Stimulated activated CD8-positive, alpha-beta memory T cell treated with anti-CD3 and anti-CD28 coated beads, Interleukin-15, amount 100 ng/mL, for 4 hours (primary cell): Measurements from ENCODE around the gene LHPP.
A peak's percentile ranks its signal among the peaks of the same experiment; 100 is the strongest.

Experiments used
- DNase-seq, 2 donors: peaks; one replicate each; pipeline ENCODE4 v3.0.0-alpha.2; 2020; ENCODE audit warnings: low read depth in 2 of 2

LHPP gene

GRCh38 chr10:124521429-124521871, 59.8 kb downstream of the LHPP start:
- no peak for DNase-seq

DNA sequence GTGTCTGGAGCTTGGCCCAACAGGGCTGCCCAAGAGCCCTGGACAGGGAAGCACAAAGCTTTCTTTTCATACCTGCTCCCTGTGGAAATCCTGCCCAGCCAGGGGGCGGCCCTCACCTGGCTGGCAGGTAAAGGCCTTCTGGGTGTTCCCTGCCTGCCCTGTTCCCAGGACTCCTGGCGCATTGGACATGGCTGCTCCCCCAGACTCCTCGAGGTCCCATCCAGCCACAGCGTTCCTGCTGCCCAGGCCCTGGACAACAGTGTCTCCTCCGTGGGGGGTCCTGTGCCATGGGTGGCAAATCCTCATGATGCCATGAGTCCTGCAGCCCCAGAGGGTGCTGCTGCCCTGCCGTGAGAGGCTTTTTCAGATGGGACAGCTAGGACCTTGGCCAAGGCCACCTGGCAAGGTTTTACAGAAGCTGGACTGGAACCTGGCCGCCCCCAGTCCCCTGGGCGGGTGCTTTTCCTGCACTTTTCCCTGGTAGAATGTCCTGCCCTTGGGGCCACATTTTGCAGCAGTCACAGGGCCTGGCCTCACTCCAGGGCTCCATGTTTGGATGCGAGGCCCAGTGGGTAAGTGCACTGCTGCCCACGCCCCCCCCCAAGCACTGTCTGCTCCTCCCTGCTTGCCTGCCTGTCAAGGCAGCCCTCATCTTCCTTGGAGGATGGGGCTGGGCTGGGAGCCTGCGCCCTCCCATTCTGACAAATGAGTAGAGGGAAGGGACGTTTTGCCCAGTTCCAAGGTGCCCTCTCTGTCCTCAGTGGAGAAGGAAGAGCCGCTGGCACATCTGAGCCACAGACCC, 60.7 kb downstream of the LHPP start:
- DNase-seq, result no peak

GRCh38 chr10:124522933-124523871, 61.6 kb downstream of the LHPP start:
- no peak for DNase-seq

GRCh38 chr10:124523901-124524300, 62.3 kb downstream of the LHPP start:
- DNase-seq, result no peak

- DNase-seq, result no peak
Measured at GRCh38 chr10:124524991-124525653, 63.5 kb downstream of the LHPP start.

GRCh38 chr10:124525751-124526600, 64.4 kb downstream of the LHPP start:
- DNase-seq, result no peak

DNA sequence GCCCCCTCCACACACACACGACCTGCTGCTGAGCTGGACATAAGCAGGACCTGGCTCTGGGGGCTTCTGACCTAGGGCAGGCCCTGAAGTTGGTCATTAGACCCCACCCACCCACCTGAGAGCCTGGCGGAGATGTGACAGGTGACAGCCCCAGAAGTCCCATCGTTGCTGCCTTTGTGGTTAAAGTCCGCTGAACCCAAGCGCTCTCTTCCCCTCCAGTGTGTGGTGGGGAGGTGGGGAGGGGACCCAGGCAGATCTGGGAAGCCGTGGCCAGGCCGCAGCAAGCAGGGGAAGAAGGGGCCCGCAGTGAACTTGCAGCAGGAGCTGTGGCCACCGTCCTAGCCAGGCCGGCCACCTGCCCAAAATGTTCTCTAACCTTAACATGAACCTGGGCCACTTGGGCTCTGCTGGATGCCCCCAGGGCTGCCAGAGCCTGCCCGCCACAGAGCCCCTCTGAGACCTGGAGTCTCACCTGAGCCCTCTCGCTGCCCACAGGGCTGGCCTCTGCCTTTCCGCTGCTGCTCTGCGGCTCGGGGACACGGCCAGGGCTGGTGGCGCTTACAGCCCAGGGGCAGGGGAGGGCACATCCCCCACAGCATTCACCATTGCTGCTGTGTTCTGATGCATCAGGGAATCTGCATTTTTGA, 65.1 kb downstream of the LHPP start:
- DNase-seq, result no peak

DNA sequence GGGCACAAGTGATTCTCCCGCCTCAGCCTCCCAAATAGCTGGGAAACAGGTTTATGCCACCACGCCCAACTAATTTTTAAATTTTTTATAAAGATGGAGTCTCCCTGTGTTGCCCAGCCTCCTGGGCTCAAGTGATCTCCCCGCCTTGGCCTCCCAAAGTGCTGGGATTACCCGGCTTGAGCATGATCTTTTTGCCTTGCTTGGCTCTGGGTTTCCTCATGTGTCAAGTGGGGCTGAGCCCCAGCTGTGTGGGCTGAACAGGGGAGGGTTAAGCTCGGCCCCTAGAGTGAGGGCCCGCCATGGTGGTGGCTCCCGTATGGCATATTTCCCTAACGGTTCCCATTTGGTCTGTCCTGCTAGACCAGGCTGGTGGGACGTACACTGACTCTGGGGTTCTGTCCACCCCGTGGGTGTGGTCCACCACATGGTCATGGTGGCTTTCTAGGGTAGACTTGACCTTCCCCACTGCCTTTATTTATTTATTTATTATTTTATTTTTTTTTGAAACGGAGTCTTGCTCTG, 66.3 kb downstream of the LHPP start:
- no peak for DNase-seq

- DNase-seq, result no peak
Measured at GRCh38 chr10:124529661-124530214, 68.1 kb downstream of the LHPP start.

DNA sequence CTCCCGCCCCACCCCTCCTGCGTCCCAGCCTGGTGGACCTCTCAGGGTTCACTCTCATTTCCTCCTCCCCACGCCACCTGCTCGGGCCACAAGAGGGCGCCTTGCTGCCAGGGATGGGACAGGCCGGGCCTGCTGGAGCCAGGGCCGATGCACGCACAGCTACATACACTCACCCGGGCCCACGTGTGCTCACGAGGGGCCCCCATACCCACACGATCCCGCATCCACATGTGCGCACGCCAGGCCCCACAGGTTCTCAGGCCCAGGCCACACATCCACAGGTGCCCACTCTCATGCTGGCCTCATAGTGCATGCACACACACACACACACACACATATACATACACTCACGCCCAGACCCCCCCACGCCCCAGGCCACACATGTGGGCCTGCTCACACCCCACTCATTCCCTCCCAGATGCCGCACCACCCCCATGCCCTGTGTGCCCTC, 68.6 kb downstream of the LHPP start:
- peak; percentile 53 to 74 for DNase-seq

- no peak for DNase-seq
Measured at GRCh38 chr10:124530816-124531215, 69.2 kb downstream of the LHPP start.

GRCh38 chr10:124532106-124532641, 70.6 kb downstream of the LHPP start:
- DNase-seq, result no peak

- no peak for DNase-seq
Measured at GRCh38 chr10:124532788-124533187, 71.2 kb downstream of the LHPP start.

DNA sequence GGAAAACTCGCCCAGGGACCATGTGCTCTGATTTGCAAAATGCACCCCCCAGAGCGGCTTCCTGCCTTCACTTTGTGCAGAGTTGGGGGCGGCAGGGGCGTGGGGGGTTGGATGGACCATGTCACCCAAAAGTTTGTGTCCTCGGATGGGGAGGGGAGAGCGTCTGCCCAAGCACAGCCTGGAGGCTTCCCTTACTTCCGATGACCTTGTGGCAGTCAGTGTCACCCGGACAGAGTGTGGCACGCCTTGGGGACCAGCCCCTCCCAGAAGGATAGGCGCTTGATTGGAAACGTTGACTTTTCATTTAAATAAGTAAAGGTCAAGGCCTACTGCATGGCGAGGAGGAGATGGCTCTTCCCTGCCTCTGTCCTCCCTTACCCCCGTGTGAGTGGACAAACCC, 71.6 kb downstream of the LHPP start:
- no peak for DNase-seq

GRCh38 chr10:124534231-124534798, 72.7 kb downstream of the LHPP start:
- DNase-seq, result no peak

DNA sequence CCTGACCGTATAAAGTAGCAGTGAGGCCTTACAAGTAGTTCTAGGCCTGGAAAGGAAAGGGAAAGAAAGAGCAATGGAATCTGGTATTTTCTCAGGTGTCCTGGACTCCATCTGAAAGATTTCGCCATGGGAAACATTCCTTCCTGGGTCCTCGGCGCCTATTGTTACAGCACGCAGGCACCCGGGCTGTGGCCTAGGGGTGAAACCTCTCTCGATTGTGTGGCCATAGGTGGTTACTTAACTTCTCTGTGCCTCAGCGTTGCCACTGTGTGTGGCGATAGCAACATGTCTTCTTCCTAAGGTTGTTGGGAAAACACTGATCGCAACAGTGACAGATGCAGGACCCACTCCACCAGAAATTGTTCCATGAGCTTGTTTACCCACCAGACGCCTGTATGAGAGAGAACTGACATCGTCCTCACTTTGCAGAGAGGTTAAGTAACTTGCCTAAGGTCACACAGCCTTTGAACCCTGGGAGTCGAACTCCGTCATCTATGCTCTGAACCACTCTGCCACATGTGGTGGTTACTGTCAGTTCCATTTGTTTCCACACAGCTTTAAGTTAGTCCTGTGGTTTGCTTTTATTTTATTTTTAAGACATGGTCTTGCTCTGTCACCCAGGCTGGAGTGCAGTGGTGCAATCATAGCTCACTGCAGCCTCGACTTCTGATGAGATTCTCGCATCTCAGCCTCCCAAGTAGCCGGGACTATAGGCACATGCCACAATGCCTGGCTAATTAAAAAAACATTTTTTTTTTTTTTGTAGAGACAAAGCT, 73.4 kb downstream of the LHPP start:
- DNase-seq, result no peak

GRCh38 chr10:124535731-124536495, 74.3 kb downstream of the LHPP start:
- no peak for DNase-seq

GRCh38 chr10:124536496-124537050, 75.0 kb downstream of the LHPP start:
- no peak for DNase-seq
